DMS53 treated with DMSO at 0.1 percent for 48 hours (cell line): ENCODE data around the gene DNAJC3.
"Not testable (repeated sequence)": the region's sequence is repeated elsewhere in the genome, so short reads cannot be mapped to it uniquely, and the experiment has no call there.

ENCODE experiments used
- DNase-seq: peaks from one replicate; lab custom pipeline; 2025; ENCODE audit not compliant: unreplicated experiment; lab: John Stamatoyannopoulos, UW

Gene DNAJC3

GRCh38 chr13:95779522-95779921, 102.6 kb downstream of the DNAJC3 start:
- DNase-seq, result no peak

GRCh38 chr13:95781016-95781415, 104.1 kb downstream of the DNAJC3 start:
- no peak for DNase-seq

- DNase-seq, result not testable (repeated sequence)
Measured at GRCh38 chr13:95781940-95782339, 105.0 kb downstream of the DNAJC3 start.

- no peak for DNase-seq
Measured at GRCh38 chr13:95783747-95784146, 106.8 kb downstream of the DNAJC3 start.

GRCh38 chr13:95784161-95784899, 107.4 kb downstream of the DNAJC3 start:
- no peak for DNase-seq

GRCh38 chr13:95784900-95785290, 108.0 kb downstream of the DNAJC3 start:
- DNase-seq, result no peak

- DNase-seq, result no peak
Measured at GRCh38 chr13:95787356-95788099, 110.6 kb downstream of the DNAJC3 start.

- DNase-seq, result no peak
Measured at GRCh38 chr13:95788100-95788463, 111.1 kb downstream of the DNAJC3 start.

GRCh38 chr13:95789315-95789714, 112.4 kb downstream of the DNAJC3 start:
- not testable (repeated sequence) for DNase-seq

GRCh38 chr13:95791084-95791722, 114.3 kb downstream of the DNAJC3 start:
- DNase-seq, result no peak

GRCh38 chr13:95793018-95793555, 116.1 kb downstream of the DNAJC3 start:
- DNase-seq, result no peak

GRCh38 chr13:95793781-95794180, 116.8 kb downstream of the DNAJC3 start:
- no peak for DNase-seq

GRCh38 chr13:95797016-95797415, 120.1 kb downstream of the DNAJC3 start:
- DNase-seq, result no peak

GRCh38 chr13:95800436-95800835, 123.5 kb downstream of the DNAJC3 start:
- no peak for DNase-seq

- DNase-seq, result no peak
Measured at GRCh38 chr13:95801825-95802224, 124.9 kb downstream of the DNAJC3 start.

- DNase-seq, result no peak
Measured at GRCh38 chr13:95805921-95806320, 129.0 kb downstream of the DNAJC3 start.

- no peak for DNase-seq
Measured at GRCh38 chr13:95809429-95809828, 132.5 kb downstream of the DNAJC3 start.

GRCh38 chr13:95813139-95813538, 136.2 kb downstream of the DNAJC3 start:
- no peak for DNase-seq

GRCh38 chr13:95814495-95814894, 137.6 kb downstream of the DNAJC3 start:
- no peak for DNase-seq

GRCh38 chr13:95822303-95822702, 145.4 kb downstream of the DNAJC3 start:
- DNase-seq, result no peak

GRCh38 chr13:95833126-95833525, 156.2 kb downstream of the DNAJC3 start:
- no peak for DNase-seq

GRCh38 chr13:95833719-95834118, 156.8 kb downstream of the DNAJC3 start:
- no peak for DNase-seq
